ENCODE measurements around the gene IKZF2. TPM values are rescaled to one million over a fixed set of nuclear protein-coding genes. Genes with fewer than 3 reads are reported as not detected.

Gene IKZF2
- total and polyA plus RNA-seq, 2 experiments from 2014 or later, result 2.6 to 10.1 TPM

GRCh38 chr2:213017404-213017803 is 134.0 kb downstream of the IKZF2 start (continued):
- TF ChIP-seq, protein P1, sequence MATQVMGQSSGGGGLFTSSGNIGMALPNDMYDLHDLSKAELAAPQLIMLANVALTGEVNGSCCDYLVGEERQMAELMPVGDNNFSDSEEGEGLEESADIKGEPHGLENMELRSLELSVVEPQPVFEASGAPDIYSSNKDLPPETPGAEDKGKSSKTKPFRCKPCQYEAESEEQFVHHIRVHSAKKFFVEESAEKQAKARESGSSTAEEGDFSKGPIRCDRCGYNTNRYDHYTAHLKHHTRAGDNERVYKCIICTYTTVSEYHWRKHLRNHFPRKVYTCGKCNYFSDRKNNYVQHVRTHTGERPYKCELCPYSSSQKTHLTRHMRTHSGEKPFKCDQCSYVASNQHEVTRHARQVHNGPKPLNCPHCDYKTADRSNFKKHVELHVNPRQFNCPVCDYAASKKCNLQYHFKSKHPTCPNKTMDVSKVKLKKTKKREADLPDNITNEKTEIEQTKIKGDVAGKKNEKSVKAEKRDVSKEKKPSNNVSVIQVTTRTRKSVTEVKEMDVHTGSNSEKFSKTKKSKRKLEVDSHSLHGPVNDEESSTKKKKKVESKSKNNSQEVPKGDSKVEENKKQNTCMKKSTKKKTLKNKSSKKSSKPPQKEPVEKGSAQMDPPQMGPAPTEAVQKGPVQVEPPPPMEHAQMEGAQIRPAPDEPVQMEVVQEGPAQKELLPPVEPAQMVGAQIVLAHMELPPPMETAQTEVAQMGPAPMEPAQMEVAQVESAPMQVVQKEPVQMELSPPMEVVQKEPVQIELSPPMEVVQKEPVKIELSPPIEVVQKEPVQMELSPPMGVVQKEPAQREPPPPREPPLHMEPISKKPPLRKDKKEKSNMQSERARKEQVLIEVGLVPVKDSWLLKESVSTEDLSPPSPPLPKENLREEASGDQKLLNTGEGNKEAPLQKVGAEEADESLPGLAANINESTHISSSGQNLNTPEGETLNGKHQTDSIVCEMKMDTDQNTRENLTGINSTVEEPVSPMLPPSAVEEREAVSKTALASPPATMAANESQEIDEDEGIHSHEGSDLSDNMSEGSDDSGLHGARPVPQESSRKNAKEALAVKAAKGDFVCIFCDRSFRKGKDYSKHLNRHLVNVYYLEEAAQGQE (IDR thresholded peaks at IDR 0.05; ENCODE audit: unreplicated experiment), result no peak
- TF ChIP-seq STAT1 (IDR thresholded peaks at IDR 0.05; ENCODE audit: unreplicated experiment) (no peak), JUNB (IDR thresholded peaks at IDR 0.05; ENCODE audit: unreplicated experiment) (no peak), NANOG (IDR thresholded peaks at IDR 0.05; ENCODE audit: borderline replicate concordance) (no peak), EZH2phosphoT487 (IDR thresholded peaks at IDR 0.05; ENCODE audit: unreplicated experiment) (no peak), ETS1 (IDR thresholded peaks at IDR 0.05) (no peak), POLR2AphosphoS5 (IDR thresholded peaks at IDR 0.05; ENCODE audit: low read depth) (no peak)

DNA sequence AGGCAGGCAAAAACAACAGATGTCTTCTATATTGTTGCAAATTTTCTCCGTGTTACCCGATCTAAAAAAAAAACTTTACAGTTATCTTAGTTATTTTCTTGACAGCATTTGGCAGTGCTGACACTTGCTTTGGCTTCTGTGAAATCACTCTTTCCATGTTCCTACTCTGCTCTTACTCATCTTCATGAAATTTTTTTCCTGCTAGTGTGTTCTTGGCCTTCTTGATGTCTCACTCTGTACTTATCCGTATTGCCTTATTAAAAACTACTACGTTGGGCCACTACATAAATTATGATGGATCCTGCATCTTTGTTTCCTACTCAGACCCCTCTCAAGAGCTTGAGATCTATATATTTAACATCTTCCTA is 134.4 kb downstream of the IKZF2 start:
- Histone ChIP-seq H3K4me1 (ENCODE audit: insufficient read depth) (no peaks in the 10 kb centered on the region), H2AFZ (no peak overlapping the region), H3K36me3 (ENCODE audit: insufficient read depth) (no peaks in the 10 kb centered on the region), H3K27me3 (ENCODE audit: insufficient read depth) (no peaks in the 10 kb centered on the region), H3K79me2 (replicated peaks; ENCODE audit: insufficient read depth) (no peaks in the 10 kb centered on the region), H3F3A (replicated peaks; ENCODE audit: low read depth) (no peaks in the 10 kb centered on the region), H4K20me1 (replicated peaks; ENCODE audit: insufficient read depth) (no peaks in the 10 kb centered on the region), H3K27ac (ENCODE audit: low read depth) (no peak overlapping the region), H3K4me2 (no peak overlapping the region), H3K9me2 (ENCODE audit: insufficient read depth) (no peaks in the 10 kb centered on the region), H3K4me3 (no peak overlapping the region)
- H3K9me3 Mint-ChIP-seq, result no peaks in the 10 kb centered on the region
- no peak overlapping the region; the same call in 1 of the 2 replicates for H3K27ac Mint-ChIP-seq
- no peaks in the 10 kb centered on the region for H3K27me3 Mint-ChIP-seq (ENCODE audit: insufficient read depth, low read depth, poor library complexity)
- ATAC-seq (no peak), DNase-seq (ENCODE audit: low spot score) (no peak)
- no peaks in the 10 kb centered on the region for H3K36me3 Mint-ChIP-seq (ENCODE audit: low read depth)
- no peak overlapping the region for H3K4me3 Mint-ChIP-seq
- no peaks in the 10 kb centered on the region for H3K4me1 Mint-ChIP-seq
- no peak for TF ChIP-seq ETS1 (IDR thresholded peaks at IDR 0.05)
- TF ChIP-seq, protein P2, sequence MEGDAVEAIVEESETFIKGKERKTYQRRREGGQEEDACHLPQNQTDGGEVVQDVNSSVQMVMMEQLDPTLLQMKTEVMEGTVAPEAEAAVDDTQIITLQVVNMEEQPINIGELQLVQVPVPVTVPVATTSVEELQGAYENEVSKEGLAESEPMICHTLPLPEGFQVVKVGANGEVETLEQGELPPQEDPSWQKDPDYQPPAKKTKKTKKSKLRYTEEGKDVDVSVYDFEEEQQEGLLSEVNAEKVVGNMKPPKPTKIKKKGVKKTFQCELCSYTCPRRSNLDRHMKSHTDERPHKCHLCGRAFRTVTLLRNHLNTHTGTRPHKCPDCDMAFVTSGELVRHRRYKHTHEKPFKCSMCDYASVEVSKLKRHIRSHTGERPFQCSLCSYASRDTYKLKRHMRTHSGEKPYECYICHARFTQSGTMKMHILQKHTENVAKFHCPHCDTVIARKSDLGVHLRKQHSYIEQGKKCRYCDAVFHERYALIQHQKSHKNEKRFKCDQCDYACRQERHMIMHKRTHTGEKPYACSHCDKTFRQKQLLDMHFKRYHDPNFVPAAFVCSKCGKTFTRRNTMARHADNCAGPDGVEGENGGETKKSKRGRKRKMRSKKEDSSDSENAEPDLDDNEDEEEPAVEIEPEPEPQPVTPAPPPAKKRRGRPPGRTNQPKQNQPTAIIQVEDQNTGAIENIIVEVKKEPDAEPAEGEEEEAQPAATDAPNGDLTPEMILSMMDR (conservative IDR thresholded peaks at IDR 0.05; ENCODE audit: low read depth in 2 of 2), result no peak
- TF ChIP-seq POLR2AphosphoS5 (IDR thresholded peaks at IDR 0.05; ENCODE audit: low read depth), result no peak
- TF ChIP-seq, protein P3, sequence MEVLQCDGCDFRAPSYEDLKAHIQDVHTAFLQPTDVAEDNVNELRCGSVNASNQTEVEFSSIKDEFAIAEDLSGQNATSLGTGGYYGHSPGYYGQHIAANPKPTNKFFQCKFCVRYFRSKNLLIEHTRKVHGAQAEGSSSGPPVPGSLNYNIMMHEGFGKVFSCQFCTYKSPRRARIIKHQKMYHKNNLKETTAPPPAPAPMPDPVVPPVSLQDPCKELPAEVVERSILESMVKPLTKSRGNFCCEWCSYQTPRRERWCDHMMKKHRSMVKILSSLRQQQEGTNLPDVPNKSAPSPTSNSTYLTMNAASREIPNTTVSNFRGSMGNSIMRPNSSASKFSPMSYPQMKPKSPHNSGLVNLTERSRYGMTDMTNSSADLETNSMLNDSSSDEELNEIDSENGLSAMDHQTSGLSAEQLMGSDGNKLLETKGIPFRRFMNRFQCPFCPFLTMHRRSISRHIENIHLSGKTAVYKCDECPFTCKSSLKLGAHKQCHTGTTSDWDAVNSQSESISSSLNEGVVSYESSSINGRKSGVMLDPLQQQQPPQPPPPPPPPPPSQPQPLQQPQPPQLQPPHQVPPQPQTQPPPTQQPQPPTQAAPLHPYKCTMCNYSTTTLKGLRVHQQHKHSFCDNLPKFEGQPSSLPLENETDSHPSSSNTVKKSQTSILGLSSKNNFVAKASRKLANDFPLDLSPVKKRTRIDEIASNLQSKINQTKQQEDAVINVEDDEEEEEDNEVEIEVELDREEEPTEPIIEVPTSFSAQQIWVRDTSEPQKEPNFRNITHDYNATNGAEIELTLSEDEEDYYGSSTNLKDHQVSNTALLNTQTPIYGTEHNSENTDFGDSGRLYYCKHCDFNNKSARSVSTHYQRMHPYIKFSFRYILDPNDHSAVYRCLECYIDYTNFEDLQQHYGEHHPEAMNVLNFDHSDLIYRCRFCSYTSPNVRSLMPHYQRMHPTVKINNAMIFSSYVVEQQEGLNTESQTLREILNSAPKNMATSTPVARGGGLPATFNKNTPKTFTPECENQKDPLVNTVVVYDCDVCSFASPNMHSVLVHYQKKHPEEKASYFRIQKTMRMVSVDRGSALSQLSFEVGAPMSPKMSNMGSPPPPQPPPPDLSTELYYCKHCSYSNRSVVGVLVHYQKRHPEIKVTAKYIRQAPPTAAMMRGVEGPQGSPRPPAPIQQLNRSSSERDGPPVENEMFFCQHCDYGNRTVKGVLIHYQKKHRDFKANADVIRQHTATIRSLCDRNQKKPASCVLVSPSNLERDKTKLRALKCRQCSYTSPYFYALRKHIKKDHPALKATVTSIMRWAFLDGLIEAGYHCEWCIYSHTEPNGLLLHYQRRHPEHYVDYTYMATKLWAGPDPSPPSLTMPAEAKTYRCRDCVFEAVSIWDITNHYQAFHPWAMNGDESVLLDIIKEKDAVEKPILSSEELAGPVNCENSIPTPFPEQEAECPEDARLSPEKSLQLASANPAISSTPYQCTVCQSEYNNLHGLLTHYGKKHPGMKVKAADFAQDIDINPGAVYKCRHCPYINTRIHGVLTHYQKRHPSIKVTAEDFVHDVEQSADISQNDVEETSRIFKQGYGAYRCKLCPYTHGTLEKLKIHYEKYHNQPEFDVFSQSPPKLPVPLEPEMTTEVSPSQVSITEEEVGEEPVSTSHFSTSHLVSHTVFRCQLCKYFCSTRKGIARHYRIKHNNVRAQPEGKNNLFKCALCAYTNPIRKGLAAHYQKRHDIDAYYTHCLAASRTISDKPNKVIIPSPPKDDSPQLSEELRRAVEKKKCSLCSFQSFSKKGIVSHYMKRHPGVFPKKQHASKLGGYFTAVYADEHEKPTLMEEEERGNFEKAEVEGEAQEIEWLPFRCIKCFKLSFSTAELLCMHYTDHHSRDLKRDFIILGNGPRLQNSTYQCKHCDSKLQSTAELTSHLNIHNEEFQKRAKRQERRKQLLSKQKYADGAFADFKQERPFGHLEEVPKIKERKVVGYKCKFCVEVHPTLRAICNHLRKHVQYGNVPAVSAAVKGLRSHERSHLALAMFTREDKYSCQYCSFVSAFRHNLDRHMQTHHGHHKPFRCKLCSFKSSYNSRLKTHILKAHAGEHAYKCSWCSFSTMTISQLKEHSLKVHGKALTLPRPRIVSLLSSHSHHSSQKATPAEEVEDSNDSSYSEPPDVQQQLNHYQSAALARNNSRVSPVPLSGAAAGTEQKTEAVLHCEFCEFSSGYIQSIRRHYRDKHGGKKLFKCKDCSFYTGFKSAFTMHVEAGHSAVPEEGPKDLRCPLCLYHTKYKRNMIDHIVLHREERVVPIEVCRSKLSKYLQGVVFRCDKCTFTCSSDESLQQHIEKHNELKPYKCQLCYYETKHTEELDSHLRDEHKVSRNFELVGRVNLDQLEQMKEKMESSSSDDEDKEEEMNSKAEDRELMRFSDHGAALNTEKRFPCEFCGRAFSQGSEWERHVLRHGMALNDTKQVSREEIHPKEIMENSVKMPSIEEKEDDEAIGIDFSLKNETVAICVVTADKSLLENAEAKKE (CRISPR knock-in tag; IDR thresholded peaks at IDR 0.05), result no peak
- no peak for TF ChIP-seq ZNF331 (CRISPR knock-in tag; IDR thresholded peaks at IDR 0.05; ENCODE audit: low read depth)
